ENCODE measurements around the gene TSPEAR. TPM values are rescaled to one million over a fixed set of nuclear protein-coding genes. Genes with fewer than 3 reads are reported as not detected.
"Not testable (repeated sequence)": the region's sequence is repeated elsewhere in the genome, so short reads cannot be mapped to it uniquely, and the experiment has no call there.

Gene TSPEAR
- total RNA-seq, 1 donor from 2014 or later, result not detected

DNA sequence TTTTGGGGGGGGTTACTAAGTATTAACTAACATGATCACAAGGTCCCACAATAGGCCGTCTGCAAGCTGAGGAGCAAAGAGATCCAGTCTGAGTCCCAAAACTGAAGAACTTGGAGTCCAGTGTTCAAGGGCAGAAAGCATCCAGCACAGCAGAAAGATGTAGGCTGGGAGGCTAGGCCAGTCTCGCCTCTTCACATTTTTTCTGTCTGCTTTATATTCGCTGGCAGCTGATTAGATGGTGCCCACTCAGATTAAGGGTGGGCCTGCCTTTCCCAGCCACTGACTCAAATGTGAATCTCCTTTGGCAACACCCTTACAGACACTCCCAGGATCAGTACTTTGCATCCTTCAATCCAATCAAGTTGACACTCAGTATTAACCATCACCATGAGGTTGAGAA, 21.6 kb downstream of the TSPEAR start:
- H3K36me3 Mint-ChIP-seq (ENCODE audit: low read depth); DNase-seq (ENCODE audit: low spot score); H3K27ac Mint-ChIP-seq; H3K4me3 Mint-ChIP-seq; intact Hi-C loops (cut with micrococcal nuclease): not testable (repeated sequence)
- peaks cover 19% of the 10 kb centered on the region for H3K4me1 Mint-ChIP-seq (ENCODE audit: low read depth)
- peaks cover 19% of the 10 kb centered on the region for H3K9me3 Mint-ChIP-seq
- H3K27me3 Mint-ChIP-seq (ENCODE audit: insufficient read depth), result peaks cover 18% of the 10 kb centered on the region

DNA sequence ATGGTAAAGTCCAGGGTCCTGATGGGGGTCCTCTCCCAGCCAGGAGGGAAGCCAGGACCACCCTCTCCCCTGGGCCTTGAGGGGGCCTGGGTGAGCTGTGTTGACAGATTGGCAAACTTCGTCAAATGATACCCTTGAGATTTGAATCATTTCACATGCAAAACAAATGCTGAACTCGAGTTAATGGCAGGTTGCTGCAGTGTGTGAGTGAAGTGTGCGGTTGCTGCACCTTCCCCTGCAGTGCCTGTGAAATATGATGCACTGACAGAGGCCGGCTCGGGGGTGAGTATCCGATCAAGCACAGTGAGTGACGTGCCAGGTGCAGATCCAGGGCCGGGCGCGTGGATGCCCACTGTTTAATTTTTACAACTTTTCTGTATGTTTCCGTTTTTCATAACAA, 23.7 kb downstream of the TSPEAR start:
- Mint-ChIP-seq H3K9me3 (peaks cover 4% of the 10 kb centered on the region), H3K4me3 (no peak overlapping the region), H3K27me3 (ENCODE audit: insufficient read depth) (peaks cover 15% of the 10 kb centered on the region), H3K36me3 (ENCODE audit: low read depth) (no peaks in the 10 kb centered on the region), H3K4me1 (ENCODE audit: low read depth) (peaks cover 19% of the 10 kb centered on the region), H3K27ac (no peak overlapping the region)
- no peak for DNase-seq (ENCODE audit: low spot score)
- intact Hi-C loops (cut with micrococcal nuclease), result no loop called here

DNA sequence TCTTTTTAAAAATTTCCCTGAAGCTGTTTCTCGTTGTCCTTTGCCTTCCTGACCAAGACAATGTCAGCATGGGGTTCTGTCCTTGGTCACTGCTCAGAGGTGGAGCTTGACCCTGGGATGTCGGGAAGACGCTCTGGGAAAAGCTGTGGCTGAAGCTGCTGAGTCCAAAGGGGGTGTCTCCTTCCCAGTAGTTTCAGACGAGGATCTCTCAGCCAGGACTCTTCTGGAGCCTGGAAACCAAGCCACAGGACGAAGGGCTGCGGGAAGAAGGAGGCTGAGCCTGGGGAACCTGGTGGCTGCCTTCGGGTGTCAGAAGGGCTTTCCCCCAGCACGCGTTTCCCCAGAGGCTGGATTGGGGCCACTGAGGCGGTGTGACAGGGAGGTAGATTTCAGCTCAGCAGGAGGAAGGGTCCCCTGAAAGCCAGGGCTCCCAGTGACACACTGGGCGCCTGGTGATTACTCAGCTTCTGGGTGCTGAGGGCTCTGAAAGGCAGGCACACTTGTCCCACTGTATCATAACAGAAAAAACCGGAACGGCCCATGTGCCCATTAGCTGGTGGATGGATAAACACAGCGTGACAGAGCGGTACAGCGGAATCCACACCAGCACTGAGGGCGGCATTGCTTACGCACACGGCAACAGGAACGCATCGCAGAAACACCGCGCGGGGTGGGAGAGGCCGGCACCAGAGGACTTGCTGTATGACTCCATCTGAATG, 24.4 kb downstream of the TSPEAR start:
- DNase-seq (ENCODE audit: low spot score), result no peak
- H3K27me3 Mint-ChIP-seq (ENCODE audit: insufficient read depth), result peaks cover 21% of the 10 kb centered on the region
- intact Hi-C loops (cut with micrococcal nuclease), result no loop called here
- H3K9me3 Mint-ChIP-seq, result no peaks in the 10 kb centered on the region
- H3K36me3 Mint-ChIP-seq (ENCODE audit: low read depth), result no peaks in the 10 kb centered on the region
- no peak overlapping the region for H3K4me3 Mint-ChIP-seq
- H3K4me1 Mint-ChIP-seq (ENCODE audit: low read depth), result peaks cover 19% of the 10 kb centered on the region
- H3K27ac Mint-ChIP-seq, result no peak overlapping the region

DNA sequence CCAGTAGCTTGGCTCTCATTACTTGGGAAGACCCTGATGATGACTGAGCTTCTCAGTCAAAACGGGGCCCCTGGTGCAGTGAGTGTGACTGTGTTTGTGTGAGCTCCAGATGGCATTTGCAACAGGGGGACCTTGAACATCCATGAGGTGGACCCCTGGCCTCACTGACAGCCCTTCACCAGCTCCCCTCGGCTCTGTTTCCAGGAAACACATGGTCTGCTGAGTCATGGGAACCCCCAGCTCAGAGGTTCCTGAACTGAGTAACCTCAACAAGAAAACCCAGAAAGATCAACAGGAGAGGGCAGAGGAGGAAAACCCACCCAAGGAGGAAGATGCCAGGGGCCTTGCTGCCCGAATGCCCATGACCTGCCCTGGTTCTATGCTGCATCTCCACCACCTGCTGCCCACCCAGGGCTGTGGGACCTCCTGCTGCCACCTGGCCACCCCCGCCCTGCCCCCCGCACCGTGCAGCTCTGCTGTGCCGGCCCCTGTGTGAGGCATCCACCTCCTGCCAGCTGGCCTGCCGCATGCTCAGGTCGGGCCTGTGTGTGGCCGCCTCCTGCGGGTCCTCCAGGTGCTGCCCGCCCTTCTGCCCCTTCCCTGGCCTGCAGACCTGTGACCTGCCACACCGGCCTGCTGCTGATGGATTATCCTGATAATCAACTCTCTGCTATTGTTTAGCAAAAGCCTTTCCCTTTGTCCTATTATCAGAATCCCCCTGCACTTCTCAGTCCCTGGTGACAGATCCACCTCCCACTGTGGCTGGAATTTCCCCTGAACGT, 25.2 kb downstream of the TSPEAR start:
- Mint-ChIP-seq H3K27me3 (ENCODE audit: insufficient read depth) (peaks cover 20% of the 10 kb centered on the region), H3K4me1 (ENCODE audit: low read depth) (peaks cover 19% of the 10 kb centered on the region), H3K4me3 (peak overlapping the region; percentile 27), H3K27ac (no peak overlapping the region), H3K9me3 (no peaks in the 10 kb centered on the region), H3K36me3 (ENCODE audit: low read depth) (no peaks in the 10 kb centered on the region)
- no peak for DNase-seq (ENCODE audit: low spot score)
- intact Hi-C loops (cut with micrococcal nuclease), result no loop called here

DNA sequence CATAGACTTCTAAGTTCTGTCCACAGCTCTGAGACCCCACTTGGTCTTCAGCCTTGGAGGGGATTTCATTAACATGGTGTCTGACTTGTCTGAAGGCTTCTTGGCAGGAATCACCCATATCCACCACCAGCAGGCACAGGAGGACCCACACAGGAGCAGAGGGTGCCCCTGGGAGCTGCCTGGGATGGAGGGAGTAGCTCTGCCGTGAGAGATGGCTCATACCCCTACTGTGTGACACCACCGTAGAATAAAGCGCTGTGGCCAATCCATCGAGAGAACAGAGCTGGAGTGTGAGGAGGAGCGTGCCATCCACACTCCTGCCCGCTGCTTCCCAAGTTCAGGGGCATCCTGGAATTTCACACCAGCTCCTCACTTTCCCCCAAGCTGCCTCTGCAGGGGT, 26.3 kb downstream of the TSPEAR start:
- Mint-ChIP-seq H3K27me3 (ENCODE audit: insufficient read depth) (peaks cover 23% of the 10 kb centered on the region), H3K4me1 (ENCODE audit: low read depth) (peaks cover 19% of the 10 kb centered on the region)
- H3K36me3 Mint-ChIP-seq (ENCODE audit: low read depth); H3K9me3 Mint-ChIP-seq; H3K27ac Mint-ChIP-seq; H3K4me3 Mint-ChIP-seq; intact Hi-C loops (cut with micrococcal nuclease); DNase-seq (ENCODE audit: low spot score): not testable (repeated sequence)

DNA sequence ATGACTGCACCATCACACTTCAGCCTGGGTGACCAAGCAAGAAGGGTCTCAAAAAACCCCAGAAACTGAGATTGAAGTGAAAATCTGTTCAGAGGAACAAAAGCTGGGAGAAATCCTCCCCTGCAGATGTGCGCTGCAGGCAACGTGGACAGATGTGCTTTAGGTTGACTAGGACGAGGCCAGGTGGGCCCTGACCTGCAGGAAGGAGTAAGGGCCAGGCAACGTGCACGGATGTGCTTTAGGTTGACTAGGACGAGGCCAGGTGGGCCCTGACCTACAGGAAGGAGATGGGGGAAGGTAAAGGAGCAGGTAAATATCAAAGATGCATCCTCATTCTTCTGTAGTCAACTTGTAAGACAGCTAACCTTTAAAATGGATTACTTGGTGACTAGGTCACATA, 26.9 kb downstream of the TSPEAR start:
- H3K4me3 Mint-ChIP-seq, result no peak overlapping the region
- no peaks in the 10 kb centered on the region for H3K9me3 Mint-ChIP-seq
- peaks cover 23% of the 10 kb centered on the region for H3K27me3 Mint-ChIP-seq (ENCODE audit: insufficient read depth)
- no peak overlapping the region for H3K27ac Mint-ChIP-seq
- no peak for DNase-seq (ENCODE audit: low spot score)
- no peaks in the 10 kb centered on the region for H3K36me3 Mint-ChIP-seq (ENCODE audit: low read depth)
- peaks cover 19% of the 10 kb centered on the region for H3K4me1 Mint-ChIP-seq (ENCODE audit: low read depth)
- intact Hi-C loops (cut with micrococcal nuclease), result no loop called here

DNA sequence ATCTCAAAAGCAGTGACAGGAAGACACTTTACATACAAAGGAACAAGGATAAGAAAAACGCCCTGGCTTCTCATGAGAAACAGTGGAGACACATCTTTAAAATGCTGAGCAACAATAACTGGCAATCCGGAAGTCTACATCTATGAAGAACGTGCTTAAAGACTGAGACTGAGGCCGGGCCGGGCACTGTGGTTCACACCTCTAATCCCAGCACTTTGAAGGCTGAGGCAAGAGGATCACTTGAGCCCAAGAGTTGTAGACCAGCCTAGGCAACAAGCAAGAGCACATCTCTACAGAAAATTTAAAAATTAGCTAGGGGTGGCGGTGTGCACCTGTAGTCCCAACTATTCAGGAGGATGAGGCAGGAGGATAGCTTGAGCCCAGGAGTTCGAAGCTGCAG, 27.3 kb downstream of the TSPEAR start:
- DNase-seq (ENCODE audit: low spot score), result no peak
- Mint-ChIP-seq H3K27me3 (ENCODE audit: insufficient read depth) (peaks cover 27% of the 10 kb centered on the region), H3K36me3 (ENCODE audit: low read depth) (no peaks in the 10 kb centered on the region), H3K27ac (no peak overlapping the region), H3K4me3 (no peak overlapping the region), H3K4me1 (ENCODE audit: low read depth) (peaks cover 19% of the 10 kb centered on the region), H3K9me3 (no peaks in the 10 kb centered on the region)
- intact Hi-C loops (cut with micrococcal nuclease), result no loop called here

DNA sequence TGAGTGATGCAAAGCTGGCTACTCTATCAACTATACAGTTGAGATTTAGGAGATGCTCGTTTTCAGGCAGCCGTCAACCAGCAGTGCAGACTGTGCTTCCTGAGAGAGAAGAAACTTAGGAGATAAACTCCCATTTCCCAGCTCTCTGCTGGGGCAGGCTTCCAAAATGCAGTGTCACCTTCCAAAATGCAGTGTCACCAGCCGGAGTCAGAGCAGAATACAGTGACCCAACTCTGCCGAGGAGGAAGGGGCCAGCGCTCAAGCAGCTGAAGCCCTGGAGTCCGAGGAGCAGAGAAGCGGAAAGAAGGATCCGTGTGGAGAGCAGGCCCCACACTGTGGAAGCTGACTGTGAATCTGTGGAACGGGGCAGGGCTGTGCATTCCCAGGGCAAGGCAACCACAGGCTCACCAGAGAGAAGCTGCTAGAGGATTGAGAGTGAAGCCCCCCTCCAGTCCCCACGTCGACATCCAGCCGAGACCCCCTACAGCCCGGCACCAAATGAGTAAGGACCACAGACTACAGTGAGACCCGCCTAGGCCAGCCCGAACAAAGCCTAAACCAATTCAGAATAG, 28.7 kb downstream of the TSPEAR start:
- Mint-ChIP-seq H3K27ac (no peak overlapping the region), H3K4me1 (ENCODE audit: low read depth) (peaks cover 19% of the 10 kb centered on the region)
- intact Hi-C loops (cut with micrococcal nuclease), result no loop called here

DNA sequence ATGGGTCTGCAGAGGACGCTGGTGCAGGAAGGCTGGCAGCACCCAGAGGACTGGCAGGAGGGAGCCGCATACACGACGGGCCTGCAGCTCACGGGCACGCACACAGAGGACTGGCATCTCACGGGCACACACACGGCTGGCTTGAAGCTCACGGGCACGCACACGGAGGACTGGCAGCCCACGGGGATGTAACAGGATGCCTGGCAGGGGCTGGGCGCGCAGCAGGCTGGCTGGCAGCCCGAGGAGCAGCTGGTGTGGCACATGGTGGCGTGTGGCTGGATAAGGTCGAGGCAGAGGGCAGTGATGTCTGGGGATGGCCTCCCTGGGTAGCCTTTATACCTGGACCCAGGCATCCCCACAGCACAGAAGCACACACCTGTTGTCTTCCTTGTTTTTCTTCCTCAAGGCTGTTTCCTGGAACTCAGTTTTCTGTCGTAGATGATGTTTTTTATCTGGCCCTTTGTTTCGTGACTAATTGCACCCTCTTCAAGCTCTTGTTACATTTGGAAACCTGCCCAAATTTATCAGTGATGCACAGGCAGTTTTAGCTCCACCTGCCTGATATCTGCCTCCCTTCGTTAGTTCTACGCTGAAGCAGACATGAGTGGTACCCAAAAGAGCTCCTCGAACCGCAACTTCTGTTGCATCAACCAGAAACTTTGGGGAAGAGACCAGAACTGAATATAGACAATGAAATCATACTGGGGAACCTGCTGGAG, 29.4 kb downstream of the TSPEAR start, which contains the start of gene KRTAP12-1:
TSS of gene KRTAP12-1 (minus strand) at position 303 of the 719 bp plus-strand sequence. CDS start at position 263, 40 bp downstream.
- no peaks in the 10 kb centered on the region for H3K9me3 Mint-ChIP-seq
- no peak within 1 kb of the TSS for H3K27ac Mint-ChIP-seq
- H3K4me3 Mint-ChIP-seq, result no peak within 1 kb of the TSS
- no peak for DNase-seq (ENCODE audit: low spot score)
- H3K36me3 Mint-ChIP-seq (ENCODE audit: low read depth), result no peaks in the 10 kb centered on the region
- intact Hi-C loops (cut with micrococcal nuclease), result no loop called here
- H3K4me1 Mint-ChIP-seq (ENCODE audit: low read depth), result peaks cover 14% of the 10 kb centered on the region
- H3K27me3 Mint-ChIP-seq (ENCODE audit: insufficient read depth), result peaks cover 30% of the 10 kb centered on the region

More for the DNA sequence above, 28.7 kb downstream of the TSPEAR start:
- DNase-seq (ENCODE audit: low spot score), result no peak
- Mint-ChIP-seq H3K36me3 (ENCODE audit: low read depth) (no peaks in the 10 kb centered on the region), H3K9me3 (no peaks in the 10 kb centered on the region), H3K4me3 (no peak overlapping the region), H3K27me3 (ENCODE audit: insufficient read depth) (peaks cover 30% of the 10 kb centered on the region)

DNA sequence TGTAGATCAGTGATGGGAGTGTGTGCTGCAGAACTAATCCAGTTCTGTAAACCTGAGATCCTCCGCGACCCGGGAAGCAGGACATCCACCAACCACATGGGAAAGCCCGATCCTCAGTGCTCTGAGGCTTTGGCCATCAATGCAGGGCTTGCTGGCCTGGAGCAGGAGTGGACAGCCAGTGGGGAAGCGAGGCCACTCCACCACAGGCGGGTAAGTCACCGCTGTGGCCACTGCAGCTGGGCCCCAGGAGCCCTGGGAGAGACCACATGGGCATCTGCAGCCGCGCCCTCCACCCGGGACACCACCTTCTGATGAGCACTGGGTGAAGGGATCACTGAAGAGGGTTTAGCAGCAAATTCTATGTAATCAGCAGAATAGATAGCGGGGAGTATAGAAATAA, 30.2 kb downstream of the TSPEAR start:
- H3K27ac Mint-ChIP-seq, result no peak overlapping the region
- no peak overlapping the region for H3K4me3 Mint-ChIP-seq
- H3K27me3 Mint-ChIP-seq (ENCODE audit: insufficient read depth), result peaks cover 30% of the 10 kb centered on the region
- peaks cover 7% of the 10 kb centered on the region for H3K4me1 Mint-ChIP-seq (ENCODE audit: low read depth)
- intact Hi-C loops (cut with micrococcal nuclease), result no loop called here
- H3K9me3 Mint-ChIP-seq, result no peaks in the 10 kb centered on the region
- DNase-seq (ENCODE audit: low spot score), result no peak
- no peaks in the 10 kb centered on the region for H3K36me3 Mint-ChIP-seq (ENCODE audit: low read depth)

DNA sequence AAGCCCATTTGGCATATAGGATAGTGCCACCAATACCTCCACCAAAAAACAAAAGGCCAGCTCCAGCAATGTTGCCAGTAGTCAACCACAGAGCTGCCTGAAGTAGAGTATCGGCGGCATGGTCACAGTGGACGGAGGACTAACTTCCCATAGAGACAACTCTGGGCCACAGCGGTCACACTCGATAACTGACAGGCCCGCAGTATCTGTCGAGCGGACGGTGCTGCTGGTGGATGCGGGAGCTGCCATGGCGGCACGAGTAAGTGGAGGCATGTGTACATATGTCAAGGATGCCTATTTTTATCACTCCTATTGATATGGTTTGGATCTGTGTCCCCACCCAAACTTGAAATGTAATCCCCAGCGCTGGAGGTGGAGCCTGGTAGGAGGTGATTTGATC, 33.5 kb downstream of the TSPEAR start:
- no peaks in the 10 kb centered on the region for H3K4me1 Mint-ChIP-seq (ENCODE audit: low read depth)
- no peak overlapping the region for H3K27ac Mint-ChIP-seq
- H3K36me3 Mint-ChIP-seq (ENCODE audit: low read depth), result peaks cover 4% of the 10 kb centered on the region
- H3K4me3 Mint-ChIP-seq, result no peak overlapping the region
- intact Hi-C loops (cut with micrococcal nuclease), result no loop called here
- DNase-seq (ENCODE audit: low spot score), result no peak
- H3K9me3 Mint-ChIP-seq, result peaks cover 28% of the 10 kb centered on the region
- peaks cover 37% of the 10 kb centered on the region for H3K27me3 Mint-ChIP-seq (ENCODE audit: insufficient read depth)

DNA sequence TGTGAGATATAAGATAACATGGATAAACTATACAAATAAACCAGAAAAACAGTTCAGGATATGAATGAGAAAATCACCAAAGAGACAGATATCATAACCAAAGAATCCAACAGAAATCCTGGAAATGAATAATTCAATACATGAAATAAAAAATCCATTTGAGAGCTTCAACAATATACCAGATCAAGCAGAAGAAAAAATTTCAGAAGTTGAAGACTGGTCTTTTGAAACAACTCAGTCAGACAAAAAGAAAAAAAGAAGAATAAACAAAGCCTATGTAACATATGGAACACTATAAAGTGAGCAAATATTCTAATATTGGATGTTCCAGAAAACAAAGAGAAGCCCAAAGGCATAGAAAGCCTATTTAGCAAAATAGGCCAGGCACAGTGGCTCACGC, 39.5 kb downstream of the TSPEAR start:
- H3K4me1 Mint-ChIP-seq (ENCODE audit: low read depth), result peaks cover 5% of the 10 kb centered on the region
- intact Hi-C loops (cut with micrococcal nuclease), result no loop called here
- no peak overlapping the region for H3K27ac Mint-ChIP-seq
- H3K9me3 Mint-ChIP-seq, result peaks cover 65% of the 10 kb centered on the region
- peaks cover 16% of the 10 kb centered on the region for H3K27me3 Mint-ChIP-seq (ENCODE audit: insufficient read depth)
- H3K36me3 Mint-ChIP-seq (ENCODE audit: low read depth), result peaks cover 6% of the 10 kb centered on the region
- no peak overlapping the region for H3K4me3 Mint-ChIP-seq
- DNase-seq (ENCODE audit: low spot score), result no peak
